Measurements from ENCODE around the gene TLX2.

DNA sequence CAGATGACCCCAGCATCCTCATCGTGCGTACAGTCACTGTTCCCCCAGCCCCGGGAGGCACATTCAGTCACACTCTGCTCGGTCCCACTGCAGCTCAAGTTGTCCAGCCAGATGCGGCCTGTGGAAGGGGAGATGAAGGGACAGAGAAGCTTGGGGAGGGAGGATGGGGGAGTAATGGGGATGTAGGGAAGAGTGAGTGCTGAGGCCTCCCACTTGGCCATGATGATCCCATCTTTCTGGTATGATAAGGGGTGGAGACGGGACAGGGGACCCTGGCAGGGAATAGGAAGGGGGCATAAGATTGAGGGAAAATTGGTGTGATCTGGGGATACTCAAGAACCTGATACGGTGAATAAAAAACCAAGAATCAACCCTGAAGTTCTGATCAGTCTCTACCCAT is 36.0 kb downstream of the TLX2 start:
- TF ChIP-seq EZH2 (IDR thresholded peaks at IDR 0.05): no peak
- TF ChIP-seq, protein P1, sequence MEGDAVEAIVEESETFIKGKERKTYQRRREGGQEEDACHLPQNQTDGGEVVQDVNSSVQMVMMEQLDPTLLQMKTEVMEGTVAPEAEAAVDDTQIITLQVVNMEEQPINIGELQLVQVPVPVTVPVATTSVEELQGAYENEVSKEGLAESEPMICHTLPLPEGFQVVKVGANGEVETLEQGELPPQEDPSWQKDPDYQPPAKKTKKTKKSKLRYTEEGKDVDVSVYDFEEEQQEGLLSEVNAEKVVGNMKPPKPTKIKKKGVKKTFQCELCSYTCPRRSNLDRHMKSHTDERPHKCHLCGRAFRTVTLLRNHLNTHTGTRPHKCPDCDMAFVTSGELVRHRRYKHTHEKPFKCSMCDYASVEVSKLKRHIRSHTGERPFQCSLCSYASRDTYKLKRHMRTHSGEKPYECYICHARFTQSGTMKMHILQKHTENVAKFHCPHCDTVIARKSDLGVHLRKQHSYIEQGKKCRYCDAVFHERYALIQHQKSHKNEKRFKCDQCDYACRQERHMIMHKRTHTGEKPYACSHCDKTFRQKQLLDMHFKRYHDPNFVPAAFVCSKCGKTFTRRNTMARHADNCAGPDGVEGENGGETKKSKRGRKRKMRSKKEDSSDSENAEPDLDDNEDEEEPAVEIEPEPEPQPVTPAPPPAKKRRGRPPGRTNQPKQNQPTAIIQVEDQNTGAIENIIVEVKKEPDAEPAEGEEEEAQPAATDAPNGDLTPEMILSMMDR (IDR thresholded peaks at IDR 0.05): no peak
